HG02678 (cell line): Measurements from ENCODE around the gene ZNF160.

Source experiments
- ATAC-seq: cut with Tn5 transposase; IDR thresholded peaks from one replicate; pipeline ENCODE4 v1.9.1; 2021; ENCODE audit warnings: mild to moderate bottlenecking, moderate library complexity; ENCODE audit not compliant: unreplicated experiment

Gene ZNF160

DNA sequence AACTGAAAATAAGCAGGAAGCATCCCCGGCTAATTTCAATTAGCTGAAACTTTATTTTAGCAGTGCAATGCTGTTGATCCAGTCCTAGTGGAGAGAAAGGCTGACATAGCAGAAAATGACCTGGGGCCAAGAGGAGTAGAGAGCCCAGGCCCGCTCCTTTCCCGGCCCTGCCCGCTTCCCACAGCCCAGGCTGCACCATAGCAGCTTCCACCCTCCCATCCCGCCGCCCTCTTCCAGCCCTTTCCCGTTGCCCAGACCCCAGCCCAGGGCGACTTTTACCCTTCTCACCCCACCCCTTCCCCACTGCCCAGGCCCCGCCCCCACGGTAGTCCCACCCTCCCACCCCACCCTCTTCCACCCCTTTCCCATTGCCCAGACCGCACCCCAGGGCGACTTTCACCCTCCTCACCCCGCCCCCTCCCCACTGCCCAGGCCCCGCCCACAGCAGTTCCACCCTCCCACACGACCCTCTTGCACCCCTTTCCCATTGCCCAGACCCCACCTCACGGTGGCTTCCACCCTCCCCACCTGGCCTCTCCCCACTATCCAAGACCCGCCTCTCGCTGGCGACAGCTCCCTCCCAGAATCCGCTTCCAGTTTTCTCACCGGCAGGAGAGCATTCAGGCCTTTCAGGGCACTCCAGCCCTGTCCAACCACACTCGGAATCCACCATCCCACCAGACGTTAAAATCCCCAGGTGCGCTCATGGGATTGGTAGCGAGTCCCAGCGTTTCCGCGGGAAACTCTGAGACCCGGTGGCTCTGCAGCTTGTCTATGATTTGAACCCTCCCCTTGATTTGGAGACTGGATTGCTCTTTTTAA is 8.3 kb downstream of the ZNF160 start:
- no peak for ATAC-seq

DNA sequence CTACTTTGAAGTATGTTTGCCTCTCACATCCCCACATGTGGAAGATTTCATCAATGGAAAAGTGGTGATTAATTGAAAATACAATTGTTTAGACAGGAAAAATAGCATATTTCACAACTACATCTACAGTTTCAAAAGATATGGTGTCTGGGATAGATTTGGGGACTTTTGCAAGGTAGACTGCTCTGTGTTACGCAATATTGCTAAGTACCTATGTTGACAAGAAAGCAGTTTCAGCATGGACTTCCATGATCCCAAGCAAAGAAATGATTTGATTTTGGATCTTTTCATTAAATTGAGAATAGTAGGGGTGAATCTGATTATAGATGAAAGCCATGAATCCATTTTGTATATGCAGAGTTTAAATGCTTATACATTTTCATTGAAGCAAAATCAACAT is 10.5 kb downstream of the ZNF160 start:
- ATAC-seq = no peak

DNA sequence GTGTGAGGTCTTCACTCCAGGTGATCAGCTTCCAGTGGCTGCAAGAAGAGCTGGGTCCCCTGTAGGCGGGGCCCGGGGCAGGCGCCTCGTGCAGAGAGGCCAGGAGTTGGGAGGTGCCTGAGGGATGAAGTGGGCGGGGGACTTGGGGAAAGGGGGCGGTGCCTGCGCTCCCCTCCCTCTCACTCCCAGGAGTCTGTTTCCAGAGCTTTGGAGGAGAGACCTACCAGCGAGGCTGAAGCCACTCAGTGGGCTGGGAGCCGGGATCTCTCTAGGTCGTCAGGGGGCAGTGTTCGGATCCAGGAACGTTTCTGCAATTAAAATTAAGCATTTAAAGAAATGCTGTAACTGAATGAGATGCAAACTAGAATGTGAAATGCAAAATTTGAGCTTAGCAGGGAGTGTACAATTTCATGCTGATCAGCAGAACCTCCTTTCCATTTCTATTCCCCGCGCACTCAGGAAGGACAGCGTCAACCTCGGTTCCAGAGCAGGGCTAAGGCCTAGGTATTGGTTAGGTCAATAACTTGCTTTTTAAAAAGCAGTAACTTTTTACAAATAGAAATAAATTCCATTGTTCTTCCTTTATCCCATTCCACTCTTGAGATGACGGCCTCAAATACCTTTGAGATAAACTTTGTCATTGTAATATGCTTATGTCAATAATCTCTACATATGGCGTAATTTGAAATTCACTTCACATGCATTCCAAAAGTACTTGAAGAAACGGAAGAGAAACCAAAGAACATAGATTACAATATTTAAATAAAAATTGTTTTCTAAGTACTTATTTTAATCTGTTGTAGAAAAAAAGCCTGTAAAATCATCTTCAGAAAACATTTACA is 11.6 kb downstream of the ZNF160 start:
- no peak for ATAC-seq

DNA sequence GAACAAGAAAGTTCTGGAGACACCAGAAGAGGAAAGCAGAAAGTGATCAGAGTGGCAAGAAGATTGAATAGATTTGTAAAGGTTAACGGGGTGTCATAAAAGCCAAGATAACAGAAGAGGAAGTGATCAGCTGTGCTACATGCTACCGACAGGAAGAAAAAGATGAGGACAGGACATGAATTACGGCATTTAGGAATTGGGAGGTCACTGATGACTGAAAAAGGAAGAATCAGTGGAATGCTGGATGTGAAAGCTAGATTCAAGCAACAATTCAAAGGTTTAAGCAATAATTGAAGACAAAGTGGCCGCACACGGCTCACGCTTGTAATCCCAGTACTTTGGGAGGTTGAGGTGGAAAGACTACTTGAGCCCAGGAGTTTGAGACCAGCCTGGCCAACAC is 15.1 kb downstream of the ZNF160 start:
- no peak for ATAC-seq

DNA sequence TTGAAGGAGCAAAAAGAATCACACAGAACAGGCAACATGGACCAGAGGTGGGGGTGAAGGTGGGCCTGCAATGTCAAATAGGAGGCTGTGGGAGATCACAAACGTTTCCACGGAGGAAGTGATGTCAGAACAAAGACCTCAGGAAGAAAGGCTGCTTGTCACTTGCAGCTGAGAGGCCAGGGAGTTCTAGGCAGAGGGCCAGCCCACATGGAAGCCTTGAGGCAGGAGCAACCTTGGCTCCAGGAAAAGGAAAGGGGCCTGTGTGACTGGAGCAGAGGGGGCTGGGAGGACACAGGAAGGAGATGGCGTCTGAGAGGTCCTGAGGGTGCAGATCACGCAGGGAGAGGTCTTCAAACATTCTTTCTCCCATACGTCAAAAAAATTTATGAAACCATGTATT is 16.3 kb downstream of the ZNF160 start:
- no peak for ATAC-seq

DNA sequence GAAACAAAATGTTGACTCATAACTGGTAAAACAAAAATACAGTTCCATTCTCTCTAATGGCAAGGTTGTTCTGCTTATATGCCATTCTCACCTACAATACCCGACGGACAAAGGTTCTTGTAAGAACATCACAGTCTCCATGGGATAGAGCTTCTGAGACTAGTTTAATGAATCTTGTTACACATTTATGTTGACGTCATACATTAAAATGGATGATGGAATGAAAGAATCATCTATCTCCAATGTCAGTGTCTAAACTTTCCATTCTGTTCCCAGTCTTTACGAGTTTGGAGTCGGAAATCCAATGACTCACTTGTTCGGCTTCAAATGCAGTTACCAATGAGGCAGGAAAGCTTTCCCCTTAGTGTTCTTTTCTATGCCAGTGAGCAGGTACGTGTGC is 17.7 kb downstream of the ZNF160 start:
- ATAC-seq = no peak

DNA sequence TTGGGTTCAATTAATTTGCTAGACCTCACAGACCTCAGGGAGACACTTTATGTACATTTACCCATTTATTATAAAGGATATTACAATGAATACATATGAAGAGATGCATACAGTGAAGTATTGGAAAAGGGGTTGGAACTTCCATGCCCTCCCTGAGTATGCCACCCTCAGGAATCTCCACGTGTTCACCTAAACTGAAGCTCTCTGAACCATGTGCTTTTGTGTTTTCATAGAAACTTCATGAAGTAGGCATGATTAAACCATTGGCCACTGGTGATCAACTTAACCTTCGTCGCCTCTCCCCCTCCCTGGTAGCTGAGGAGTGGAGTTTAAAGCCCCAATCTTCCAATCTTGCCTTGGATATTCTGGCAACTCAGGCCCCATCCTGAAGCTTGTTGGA is 20.3 kb downstream of the ZNF160 start:
- ATAC-seq = no peak

DNA sequence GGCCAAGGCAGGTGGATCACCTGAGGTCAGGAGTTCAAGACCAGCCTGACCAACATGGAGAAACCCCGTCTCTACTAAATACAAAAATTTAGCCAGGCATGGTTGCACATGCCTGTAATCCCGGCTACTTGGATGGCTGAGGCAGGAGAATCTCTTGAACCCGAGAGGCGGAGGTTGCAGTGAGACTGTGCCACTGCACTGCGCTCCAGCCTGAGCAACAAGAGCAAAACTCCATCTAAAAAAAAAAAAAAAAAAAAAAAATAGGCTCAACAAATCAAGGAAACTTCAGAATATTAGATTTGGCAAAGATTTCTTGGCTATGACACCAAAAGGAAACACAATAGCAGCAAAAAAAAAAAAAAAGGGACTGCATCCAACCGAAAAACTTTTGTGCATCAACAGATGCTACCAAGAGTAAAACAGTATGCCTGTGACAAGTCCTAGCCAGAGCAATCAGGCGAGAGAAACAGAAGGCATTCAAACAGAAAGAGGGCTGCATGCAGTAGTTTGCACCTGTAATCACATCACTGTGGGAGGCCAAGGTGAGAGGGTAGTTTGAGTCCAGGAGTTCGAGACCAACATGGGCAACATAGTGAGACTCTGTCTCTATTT is 23.8 kb downstream of the ZNF160 start:
- no peak for ATAC-seq

DNA sequence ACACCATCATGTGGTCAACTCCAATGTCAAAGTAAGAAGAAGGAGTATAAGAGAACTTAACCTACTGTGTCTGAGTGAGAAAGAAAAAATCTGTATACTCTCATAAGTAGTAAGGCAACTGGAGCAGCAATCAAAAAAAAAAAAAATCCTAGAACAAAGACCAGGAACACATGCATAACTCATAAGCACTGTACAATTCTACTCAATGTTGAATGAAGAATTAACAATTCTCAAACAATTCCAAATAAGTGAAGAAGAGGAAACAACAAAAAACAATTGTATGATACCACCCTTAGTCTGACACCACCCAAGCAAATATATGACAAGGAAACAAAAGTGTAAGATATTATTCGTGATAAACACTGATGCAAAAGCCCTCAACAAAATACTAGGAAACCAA is 24.6 kb downstream of the ZNF160 start:
- no peak for ATAC-seq

DNA sequence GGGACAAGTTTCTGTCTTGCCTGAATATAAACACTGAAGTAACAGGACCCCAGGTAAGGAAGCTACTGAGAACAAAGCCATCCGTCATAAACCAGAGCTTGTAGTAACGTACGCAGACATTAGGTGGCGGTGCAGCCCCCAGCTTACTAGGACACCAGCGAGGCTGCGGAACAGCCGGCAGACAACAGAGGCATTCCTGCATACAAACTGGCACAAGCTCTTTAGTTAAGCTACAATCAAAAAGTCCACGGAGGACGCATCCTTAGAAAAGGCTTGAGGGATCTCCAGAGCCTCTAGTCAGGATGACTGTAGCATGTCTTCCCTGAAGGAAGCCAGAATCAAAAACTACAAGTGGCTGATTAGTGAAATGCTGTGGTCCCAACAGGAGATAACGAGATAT is 26.2 kb downstream of the ZNF160 start:
- ATAC-seq = no peak

DNA sequence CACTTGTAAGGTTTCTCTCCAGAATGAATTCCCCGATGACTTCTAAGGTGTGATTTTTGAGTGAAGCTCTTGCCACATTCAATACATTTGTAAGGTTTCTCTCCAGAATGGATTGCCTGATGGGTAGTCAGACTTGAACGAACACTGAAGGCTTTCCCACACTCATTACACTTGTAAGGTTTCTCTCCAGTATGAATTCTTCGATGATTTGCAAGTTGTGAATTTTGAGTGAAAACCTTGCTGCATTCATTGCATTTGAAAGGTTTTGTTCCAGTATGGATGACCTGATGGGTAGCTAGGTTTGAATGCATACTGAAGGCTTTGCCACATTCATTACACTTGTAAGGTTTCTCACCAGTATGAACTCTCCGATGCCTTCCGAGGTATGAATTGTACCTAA is 34.4 kb downstream of the ZNF160 start:
- no peak for ATAC-seq

DNA sequence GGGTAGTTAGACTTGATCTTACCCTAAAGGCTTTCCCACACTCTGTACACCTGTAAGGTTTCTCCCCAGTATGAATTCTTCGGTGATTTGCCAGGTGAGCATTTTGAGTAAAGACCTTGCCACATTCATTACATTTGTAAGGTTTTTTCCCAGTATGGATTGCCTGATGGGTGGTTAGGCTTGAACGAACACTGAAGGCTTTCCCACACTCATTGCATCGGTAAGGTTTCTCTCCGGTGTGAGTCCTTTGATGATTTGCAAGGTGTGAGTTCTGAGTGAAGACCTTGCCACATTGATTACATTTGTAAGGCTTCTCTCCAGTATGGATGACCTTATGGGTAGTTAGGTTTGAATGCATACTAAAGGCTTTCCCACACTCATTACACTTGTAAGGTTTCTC is 35.0 kb downstream of the ZNF160 start:
- ATAC-seq = no peak

DNA sequence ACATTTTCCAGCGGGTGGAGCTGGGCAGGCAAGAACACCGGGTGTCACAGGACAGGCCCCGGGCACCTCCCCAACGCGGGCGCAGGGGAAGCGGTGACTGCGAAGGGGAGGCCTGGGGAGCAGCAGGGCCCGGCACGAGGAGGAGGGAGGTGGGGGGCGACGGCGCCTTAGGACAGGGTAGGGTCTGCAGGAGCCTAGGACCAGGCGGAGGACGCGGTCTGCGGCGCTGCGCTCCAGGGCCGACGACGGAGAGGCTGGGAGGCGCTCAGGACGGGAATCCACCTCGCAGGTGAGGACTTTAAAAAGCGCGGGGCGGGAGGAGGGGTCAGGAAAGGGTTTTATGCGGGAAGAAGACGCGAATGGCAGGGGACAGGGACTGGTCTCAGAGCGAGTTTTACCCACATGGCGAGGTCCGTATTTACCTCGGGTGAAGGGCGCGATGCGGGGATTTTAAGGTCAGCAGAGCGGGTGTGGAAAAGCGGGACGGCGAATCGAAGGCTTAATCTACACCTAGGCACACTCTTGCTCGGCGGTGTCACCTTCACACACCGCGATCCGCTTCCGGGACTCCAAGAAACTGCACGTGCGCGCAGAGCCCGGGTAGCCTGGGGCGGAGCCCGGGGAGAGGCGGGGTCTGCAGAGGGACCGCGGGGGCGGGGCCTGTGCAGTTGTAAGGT is 45.2 kb downstream of the ZNF160 start:
- ATAC-seq = no peak

DNA sequence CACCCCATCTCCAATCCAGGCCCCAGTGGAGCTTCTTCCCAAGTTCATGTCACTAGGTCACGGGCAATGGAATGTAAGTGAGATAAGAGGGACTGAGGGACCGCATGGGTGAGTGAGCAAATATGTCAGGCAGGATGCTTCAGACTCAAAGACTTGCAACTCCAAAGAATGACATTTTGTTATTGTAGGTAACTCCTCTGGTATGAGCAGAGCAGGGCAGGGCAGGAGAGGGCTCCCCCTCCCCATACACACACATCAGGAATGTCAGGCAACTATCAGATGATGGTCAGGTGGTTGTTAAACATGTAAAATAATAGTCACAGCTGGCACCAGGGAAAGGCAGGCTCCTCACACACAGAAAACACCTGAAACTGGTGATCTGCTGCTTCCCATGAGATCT is 48.1 kb downstream of the ZNF160 start:
- no peak for ATAC-seq

DNA sequence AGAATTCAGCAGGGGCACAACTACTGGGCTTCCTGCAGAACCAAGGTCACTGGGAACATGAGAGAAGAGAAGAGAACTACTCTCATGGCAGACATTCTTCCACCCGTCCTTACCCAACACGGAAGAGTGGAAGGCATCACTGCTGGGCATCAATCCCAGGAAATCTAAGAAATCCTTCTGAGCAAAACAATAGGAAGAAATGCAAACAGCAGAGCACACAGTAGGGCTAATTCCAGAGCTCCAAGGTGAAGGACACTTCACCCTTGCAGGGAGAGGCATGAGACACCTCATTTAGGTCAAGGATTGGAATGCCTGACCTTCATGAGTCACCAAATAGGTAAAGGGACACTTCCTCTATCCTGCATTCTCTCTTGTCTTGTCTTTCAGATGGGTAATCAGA is 55.8 kb downstream of the ZNF160 start:
- no peak for ATAC-seq

DNA sequence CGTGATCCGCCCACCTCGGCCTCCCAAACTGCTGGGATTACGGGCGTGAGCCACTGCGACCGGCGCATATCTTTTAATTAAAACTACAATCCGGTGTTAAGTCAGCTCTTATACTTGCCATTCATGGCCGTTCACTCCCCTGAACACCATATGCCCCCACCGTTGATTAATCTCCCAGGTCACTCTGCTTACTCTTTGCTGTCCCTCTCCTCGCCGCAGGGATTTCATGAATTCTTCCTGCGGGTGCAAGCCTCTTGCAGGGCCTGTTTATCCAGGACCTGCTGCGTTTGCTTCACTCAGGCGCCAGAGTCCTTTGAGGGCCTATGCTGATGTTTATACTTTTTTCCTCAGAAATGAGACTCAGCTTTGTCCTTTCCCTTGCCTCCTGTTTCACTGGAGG is 57.7 kb downstream of the ZNF160 start:
- no peak for ATAC-seq

DNA sequence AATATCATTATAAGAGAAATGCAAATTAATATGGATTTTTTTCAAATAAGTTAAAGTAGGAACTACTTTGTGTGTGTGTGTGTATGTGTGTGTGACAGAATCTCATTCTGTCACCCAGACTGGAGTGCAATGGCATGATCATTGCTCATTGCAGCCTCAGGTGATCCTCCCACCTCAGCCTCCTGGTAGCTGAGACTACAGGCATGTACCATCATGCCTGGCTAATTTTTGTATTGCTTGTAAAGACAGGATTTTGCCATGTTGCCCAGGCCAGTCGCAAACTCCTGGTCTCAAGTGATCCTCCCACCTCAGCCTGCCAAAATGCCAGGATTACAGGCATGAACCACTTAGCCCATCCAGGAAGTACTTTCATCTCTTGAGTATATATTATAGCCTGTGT is 61.9 kb downstream of the ZNF160 start:
- no peak for ATAC-seq

DNA sequence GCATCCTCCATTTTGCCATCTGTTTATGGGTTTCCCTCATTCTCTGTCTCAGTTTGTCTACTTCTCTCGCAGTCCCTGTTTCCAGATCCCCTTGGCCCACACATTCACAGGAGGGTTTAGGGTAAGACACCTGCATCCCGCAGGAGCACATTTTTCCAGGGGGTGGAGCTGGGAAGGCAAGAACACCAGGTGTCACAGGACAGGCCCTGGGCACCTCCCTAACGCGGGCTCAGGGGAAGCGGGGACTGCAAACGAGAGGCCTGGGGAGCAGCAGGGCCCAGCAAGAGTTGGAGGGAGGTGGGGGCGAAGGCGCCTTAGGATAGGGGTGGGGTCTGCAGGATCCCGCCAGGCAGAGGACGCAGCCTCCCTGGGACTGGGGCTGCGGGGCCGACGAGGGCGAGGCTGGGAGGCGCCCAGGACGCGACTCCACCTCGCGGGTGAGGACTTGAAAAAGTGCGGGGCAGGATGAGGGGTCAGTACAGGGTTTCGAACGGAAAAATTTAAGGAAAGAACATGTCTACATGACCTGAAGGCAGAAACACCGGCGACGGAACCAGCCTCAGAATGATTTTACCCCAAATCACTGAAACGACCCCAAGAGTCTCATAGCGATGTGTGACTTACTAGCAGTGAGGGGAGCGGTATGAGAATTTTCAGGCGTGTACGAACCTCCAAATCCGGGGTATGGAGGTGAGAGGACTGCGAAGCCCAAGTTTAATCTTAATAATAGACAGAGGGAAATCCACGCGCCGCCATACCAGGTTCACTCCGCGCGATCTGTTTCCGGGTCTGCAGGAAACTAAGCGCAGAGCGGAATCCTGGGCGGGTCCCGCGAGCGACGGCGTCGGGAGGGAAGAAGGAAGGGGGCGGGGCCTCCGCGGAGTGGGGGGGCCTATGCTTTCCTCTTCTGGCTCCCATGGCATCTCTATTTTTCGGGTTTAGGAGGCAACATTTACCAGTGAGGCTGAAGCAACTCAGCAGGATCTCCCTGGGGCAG is 65.8 kb downstream of the ZNF160 start:
- no peak for ATAC-seq

DNA sequence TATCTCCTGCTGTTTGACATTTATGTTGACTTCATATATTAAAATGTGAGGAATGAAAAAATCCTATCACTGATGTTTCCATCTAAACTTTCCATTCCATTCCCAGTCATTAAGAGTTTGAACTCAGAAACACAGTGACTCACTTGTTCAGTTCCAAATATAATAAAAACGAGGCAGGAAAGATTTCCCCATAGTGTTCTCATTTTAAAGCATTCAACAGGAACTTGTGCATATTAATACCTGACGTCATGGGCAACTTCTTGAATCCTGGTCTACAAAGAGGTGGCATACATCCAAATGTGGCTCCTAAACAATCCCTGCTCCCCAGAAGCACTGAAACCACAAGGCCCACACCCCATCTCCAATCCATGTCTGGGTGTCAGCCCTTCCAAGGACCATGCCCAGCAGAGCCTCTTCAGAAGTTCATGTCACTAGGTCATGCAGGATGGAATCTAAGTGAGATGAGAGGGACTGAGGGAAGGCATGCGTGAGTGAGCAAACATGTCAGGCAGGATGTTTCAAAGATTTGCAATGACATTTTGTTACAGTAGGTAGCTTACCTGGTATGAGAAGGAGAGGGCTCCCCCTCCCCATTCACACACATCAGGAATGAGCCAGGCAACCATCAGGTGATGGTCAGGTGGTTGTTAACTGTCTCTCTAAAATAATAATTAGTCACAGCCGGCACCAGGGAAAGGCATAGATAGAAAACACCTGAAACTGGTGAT is 68.1 kb downstream of the ZNF160 start:
- ATAC-seq = no peak
